Measurements from ENCODE around the gene PNPLA7. TPM values are rescaled to one million over a fixed set of nuclear protein-coding genes. Genes with fewer than 3 reads are reported as not detected.

The PNPLA7 gene
- total RNA-seq, 1 experiment from 2014 or later: 1.8 TPM

GRCh38 chr9:137499416-137499815, 50.8 kb downstream of the PNPLA7 start:
- Histone ChIP-seq H3K4me3 (replicated peaks in 1 of 2; ENCODE audit: low read depth in 1 of 2, low read length in 2 of 2) (no peak overlapping the region), H3K4me1 (ENCODE audit: control insufficient read depth in 1 of 2, insufficient read depth in 2 of 2, low read length in 2 of 2) (no peaks in the 10 kb centered on the region), H4K20me1 (ENCODE audit: insufficient read depth) (no peaks in the 10 kb centered on the region), H3K9me2 (ENCODE audit: insufficient read depth) (no peaks in the 10 kb centered on the region), H2AFZ (ENCODE audit: low read depth, low read length, poor library complexity, severe bottlenecking) (no peak overlapping the region), H3K27ac (ENCODE audit: low read depth, low read length) (no peak overlapping the region), H3K9me3 (ENCODE audit: control insufficient read depth in 1 of 2, insufficient read depth in 1 of 2, low read depth in 1 of 2, low read length in 2 of 2) (no peaks in the 10 kb centered on the region), H3K4me2 (ENCODE audit: low read length) (no peak overlapping the region), H3K27me3 (ENCODE audit: insufficient read depth, low read length) (no peaks in the 10 kb centered on the region), H3K36me3 (ENCODE audit: control insufficient read depth in 1 of 2, insufficient read depth in 2 of 2, low read length in 2 of 2) (no peaks in the 10 kb centered on the region), H3K79me2 (ENCODE audit: insufficient read depth, low read length) (no peaks in the 10 kb centered on the region), H3K9ac (ENCODE audit: low read length) (no peak overlapping the region)
- ChIA-PET RAD21 (ENCODE audit: low non-redundant PET in 1 of 2, low total read pairs in 2 of 2, uncharacterized antibody in 2 of 2, unreplicated experiment in 2 of 2) (no interaction called here), POLR2A (no interaction called here), CTCF (no interaction called here)
- BruUV-seq (replicated peaks): no TSS peak
- no peak for TF ChIP-seq POLR2A (IDR thresholded peaks at IDR 0.05; ENCODE audit: borderline replicate concordance, extremely low read depth, insufficient read depth, insufficient read length)
- no peak for TF ChIP-seq EGR1 (IDR thresholded peaks at IDR 0.05; ENCODE audit: low read depth)
- no peak for TF ChIP-seq MAX (IDR thresholded peaks at IDR 0.05)
- TF ChIP-seq POLR2AphosphoS5 (IDR thresholded peaks at IDR 0.05; ENCODE audit: low read depth, low read length): no peak
- no peak for TF ChIP-seq EZH2 (IDR thresholded peaks at IDR 0.05)
- no peak for TF ChIP-seq REST (IDR thresholded peaks at IDR 0.05; ENCODE audit: low read depth)
- DNase-seq (ENCODE audit: low read depth, low spot score) (no peak), ATAC-seq (no peak)
- intact Hi-C loops (cut with micrococcal nuclease): no loop called here

GRCh38 chr9:137498720-137499150, 51.5 kb downstream of the PNPLA7 start:
- H3K27me3 ChIP-seq (ENCODE audit: insufficient read depth, low read length): no peaks in the 10 kb centered on the region
- no peak overlapping the region for H3K27ac ChIP-seq (ENCODE audit: low read depth, low read length)
- no peaks in the 10 kb centered on the region for H3K9me2 ChIP-seq (ENCODE audit: insufficient read depth)
- POLR2A ChIA-PET: no interaction called here
- no peak overlapping the region for H2AFZ ChIP-seq (ENCODE audit: low read depth, low read length, poor library complexity, severe bottlenecking)
- no peak overlapping the region for H3K9ac ChIP-seq (ENCODE audit: low read length)
- no peaks in the 10 kb centered on the region for H3K79me2 ChIP-seq (ENCODE audit: insufficient read depth, low read length)
- CTCF ChIA-PET: no interaction called here
- ATAC-seq: no peak
- no TSS peak for BruUV-seq (replicated peaks)
- H3K4me3 ChIP-seq (replicated peaks in 1 of 2; ENCODE audit: low read depth in 1 of 2, low read length in 2 of 2): no peak overlapping the region
- no peak for DNase-seq (ENCODE audit: low read depth, low spot score)
- intact Hi-C loops (cut with micrococcal nuclease): no loop called here
- no peak overlapping the region for H3K4me2 ChIP-seq (ENCODE audit: low read length)
- H3K4me1 ChIP-seq (ENCODE audit: control insufficient read depth in 1 of 2, insufficient read depth in 2 of 2, low read length in 2 of 2): peaks cover 0 to 6% of the 10 kb centered on the region in 2 experiments; a peak in 1 of 4 replicates
- no peaks in the 10 kb centered on the region for H3K36me3 ChIP-seq (ENCODE audit: control insufficient read depth in 1 of 2, insufficient read depth in 2 of 2, low read length in 2 of 2)
- no peaks in the 10 kb centered on the region for H3K9me3 ChIP-seq (ENCODE audit: control insufficient read depth in 1 of 2, insufficient read depth in 1 of 2, low read depth in 1 of 2, low read length in 2 of 2)
- RAD21 ChIA-PET (ENCODE audit: low non-redundant PET in 1 of 2, low total read pairs in 2 of 2, uncharacterized antibody in 2 of 2, unreplicated experiment in 2 of 2): no interaction called here
- no peaks in the 10 kb centered on the region for H4K20me1 ChIP-seq (ENCODE audit: insufficient read depth)
- TF ChIP-seq REST (IDR thresholded peaks at IDR 0.05; ENCODE audit: low read depth): no peak
- no peak for TF ChIP-seq SRF (IDR thresholded peaks at IDR 0.05; ENCODE audit: low read depth)
- no peak for TF ChIP-seq FOSL1 (IDR thresholded peaks at IDR 0.05; ENCODE audit: low read depth)
- no peak for TF ChIP-seq YY1 (IDR thresholded peaks at IDR 0.05; ENCODE audit: extremely low read depth, insufficient replicate concordance, low read depth, low read length)
- TF ChIP-seq ZFX (IDR thresholded peaks at IDR 0.05): no peak
- no peak for TF ChIP-seq SP1 (IDR thresholded peaks at IDR 0.05; ENCODE audit: low read depth)
- TF ChIP-seq TCF7L2 (IDR thresholded peaks at IDR 0.05; ENCODE audit: borderline replicate concordance, extremely low read depth, insufficient read depth, insufficient read length): no peak
- TF ChIP-seq JUND (IDR thresholded peaks at IDR 0.05): no peak
- TF ChIP-seq EGR1 (IDR thresholded peaks at IDR 0.05; ENCODE audit: low read depth): no peak
- no peak for TF ChIP-seq EZH2 (IDR thresholded peaks at IDR 0.05)
- TF ChIP-seq MAX (IDR thresholded peaks at IDR 0.05): no peak
